Large intestine (tissue), 3 donors: ENCODE results near the gene RFC5. TPM values are rescaled to one million over a fixed set of nuclear protein-coding genes. Genes with fewer than 3 reads are reported as not detected.

Source experiments
- DNase-seq, 2 donors: peaks; one replicate each; pipeline versions ENCODE4 v3.0.0 to v3.0.0-alpha.2; 2013
- H3K27ac ChIP-seq: one replicate; pipeline ENCODE4 v1.5.1; 2013; ENCODE audit warnings: low read length
- H3K27me3 ChIP-seq: 2 replicates; pipeline ENCODE4 v1.6.1; 2013; ENCODE audit warnings: low read length; ENCODE audit not compliant: control insufficient read depth, insufficient read depth
- H3K36me3 ChIP-seq: 2 replicates; pipeline ENCODE4 v1.6.1; 2013; ENCODE audit warnings: low read length; ENCODE audit not compliant: control insufficient read depth, insufficient read depth
- H3K4me1 ChIP-seq: one replicate; pipeline ENCODE4 v1.6.1; 2013; ENCODE audit warnings: low read length; ENCODE audit not compliant: control insufficient read depth, insufficient read depth
- H3K4me3 ChIP-seq: one replicate; pipeline ENCODE4 v1.5.1; 2013; ENCODE audit warnings: low read length
- H3K9me3 ChIP-seq: one replicate; pipeline ENCODE4 v1.6.1; 2013; ENCODE audit warnings: mild to moderate bottlenecking, low read depth, low read length, moderate library complexity; ENCODE audit not compliant: control insufficient read depth
- WGBS: methylation state at CpG from one replicate; pipeline ENCODE4 v1.1.5; 2013; ENCODE audit warnings: low lambda C conversion rate; ENCODE audit not compliant: insufficient coverage; 5-methylcytosine and 5-hydroxymethylcytosine counted together
- polyA plus RNA-seq: library from polyadenylated mRNA; unstranded; fragments of 120-200 nt; gene quantifications from one replicate; pipeline ENCODE4 v1.2.1, GENCODE V29; 2013

The RFC5 gene
- polyA plus RNA-seq, 1 donor = 22.2 TPM

DNA sequence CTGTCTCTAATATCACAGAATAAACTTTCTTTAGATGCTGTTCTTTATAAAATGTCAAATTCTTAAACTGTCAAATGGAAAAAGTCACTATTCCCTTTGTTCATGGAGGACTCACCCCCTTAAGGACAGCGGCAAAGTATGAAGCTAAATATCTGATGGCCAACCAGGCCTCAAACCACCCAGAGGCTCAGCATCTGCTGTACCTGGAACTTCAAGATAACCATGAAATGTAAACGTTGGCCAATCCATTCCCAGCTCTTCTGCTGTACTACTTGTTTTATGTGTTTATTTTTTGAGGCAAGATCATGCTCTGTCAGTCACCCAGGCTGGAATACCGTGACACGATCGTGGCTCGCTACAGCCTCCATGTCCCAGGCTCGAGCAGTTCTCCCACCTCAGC is 15.7 kb downstream of the RFC5 start:
- no peak overlapping the region for H3K27ac ChIP-seq
- no peak overlapping the region for H3K4me3 ChIP-seq
- H3K4me1 ChIP-seq = no peaks in the 10 kb centered on the region
- no CpG with 5 or more reads among the region's 7 CpGs for WGBS
- H3K27me3 ChIP-seq = no peaks in the 10 kb centered on the region
- no peak for DNase-seq
- H3K9me3 ChIP-seq = no peaks in the 10 kb centered on the region
- peaks cover 83% of the 10 kb centered on the region for H3K36me3 ChIP-seq

DNA sequence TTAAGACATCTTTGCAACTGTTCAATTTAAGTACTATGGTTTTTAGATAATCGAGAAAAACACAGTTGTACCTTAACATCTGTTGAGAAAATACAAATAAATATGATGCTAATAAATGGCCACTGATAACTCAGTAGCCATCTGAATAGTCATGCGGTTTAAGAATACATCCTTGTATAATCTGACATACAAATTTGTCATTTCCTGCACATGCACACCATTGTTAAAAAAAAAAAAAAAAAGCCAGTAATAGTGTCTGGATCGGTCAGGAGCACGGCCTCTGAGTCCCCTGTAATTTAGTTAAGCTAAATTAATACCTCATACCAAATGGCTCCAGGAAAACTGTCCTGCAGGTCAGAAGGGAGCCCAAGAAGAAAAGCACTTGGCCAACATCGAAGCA is 16.8 kb downstream of the RFC5 start:
- WGBS = 100% methylated on average over 1 of the region's 5 CpGs
- DNase-seq = no peak
- Histone ChIP-seq H3K4me1 (no peaks in the 10 kb centered on the region), H3K36me3 (peaks cover 86% of the 10 kb centered on the region), H3K9me3 (no peaks in the 10 kb centered on the region), H3K27ac (no peak overlapping the region), H3K4me3 (no peak overlapping the region), H3K27me3 (no peaks in the 10 kb centered on the region)

GRCh38 chr12:118033902-118034301 is 17.4 kb downstream of the RFC5 start:
- no peak overlapping the region for H3K4me3 ChIP-seq
- no CpG with 5 or more reads among the region's 5 CpGs for WGBS
- DNase-seq = no peak
- H3K36me3 ChIP-seq = peaks cover 89% of the 10 kb centered on the region
- no peaks in the 10 kb centered on the region for H3K4me1 ChIP-seq
- H3K27me3 ChIP-seq = no peaks in the 10 kb centered on the region
- H3K27ac ChIP-seq = no peak overlapping the region
- H3K9me3 ChIP-seq = no peaks in the 10 kb centered on the region

DNA sequence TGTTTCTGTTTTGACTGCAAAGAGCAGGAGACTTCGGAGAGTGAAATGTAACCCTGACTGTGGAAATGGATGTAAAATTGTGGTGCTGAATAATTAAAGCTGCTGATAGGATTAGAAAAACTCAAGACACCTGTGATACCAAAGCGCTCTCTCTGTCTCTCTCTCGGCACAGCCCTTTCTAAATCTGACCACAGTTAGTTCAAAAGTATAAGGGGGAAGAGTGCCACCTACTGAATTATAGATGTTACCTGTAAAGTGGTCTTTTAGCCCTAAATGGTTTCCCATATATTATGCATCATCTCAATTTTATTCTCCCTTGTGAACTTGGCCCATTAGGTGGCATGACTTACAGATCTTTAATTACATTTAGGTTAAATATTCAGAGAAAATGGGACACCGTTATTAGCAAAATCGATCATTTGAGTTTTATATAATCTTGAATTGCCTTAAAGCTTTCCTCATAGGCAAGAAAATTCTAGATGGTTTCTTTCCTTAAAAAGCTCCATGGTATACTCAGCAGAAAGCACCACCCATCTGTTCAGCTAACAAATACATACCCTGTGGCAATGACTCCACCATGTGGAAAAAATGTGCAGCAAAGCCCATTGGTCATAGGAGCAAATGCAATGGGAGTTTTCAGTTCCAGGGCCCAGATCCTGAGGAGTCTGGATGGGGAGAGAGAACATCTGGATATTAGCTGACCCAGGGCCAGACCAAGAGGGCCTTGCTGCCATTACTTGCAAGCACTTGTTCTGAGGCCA is 18.1 kb downstream of the RFC5 start:
- DNase-seq = peak; percentile 19 to 35
- Histone ChIP-seq H3K36me3 (peaks cover 95% of the 10 kb centered on the region), H3K27ac (no peak overlapping the region), H3K9me3 (no peaks in the 10 kb centered on the region), H3K4me3 (no peak overlapping the region), H3K27me3 (no peaks in the 10 kb centered on the region), H3K4me1 (no peaks in the 10 kb centered on the region)
- 100% methylated on average over 1 of the region's 5 CpGs for WGBS

GRCh38 chr12:118035190-118036041 is 18.9 kb downstream of the RFC5 start:
- peaks cover 93% of the 10 kb centered on the region for H3K36me3 ChIP-seq
- WGBS = 100% methylated on average over 1 of the region's 9 CpGs

DNA sequence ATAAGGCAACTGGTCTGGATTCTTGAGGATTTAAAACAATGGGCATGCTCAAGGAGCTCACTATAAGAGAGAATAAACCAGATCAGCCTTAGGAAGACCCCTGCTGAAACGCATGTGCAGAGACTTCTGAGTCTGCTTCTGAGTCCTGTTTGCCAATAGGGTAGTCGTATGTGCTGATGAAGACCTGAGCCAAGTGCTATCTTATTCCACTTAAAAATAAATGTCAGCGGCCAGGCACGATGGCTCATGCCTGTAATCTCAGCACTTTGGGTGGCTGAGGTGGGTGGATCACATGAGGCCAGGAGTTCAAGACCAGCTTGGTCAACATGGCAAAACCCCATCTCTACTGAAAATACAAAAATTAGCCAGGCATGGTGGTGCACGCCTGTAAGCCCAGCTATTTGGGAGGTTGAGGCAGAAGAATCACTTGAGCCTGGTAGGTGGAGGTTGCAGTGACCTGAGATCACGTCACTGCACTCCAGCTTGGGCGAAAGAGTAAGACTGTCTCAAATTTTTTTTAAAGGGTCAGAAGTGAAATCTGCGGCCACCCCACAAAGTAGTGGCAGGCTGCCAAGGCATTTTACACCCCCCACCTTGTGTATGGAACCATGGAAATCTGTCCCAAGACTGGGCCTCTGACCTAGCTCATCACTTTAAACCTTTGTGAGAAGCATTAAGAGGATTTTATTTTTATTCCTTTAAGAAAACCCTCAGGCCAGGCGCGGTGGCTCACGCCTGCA is 20.3 kb downstream of the RFC5 start:
- Histone ChIP-seq H3K4me1 (no peaks in the 10 kb centered on the region), H3K4me3 (no peak overlapping the region), H3K36me3 (peaks cover 91% of the 10 kb centered on the region), H3K9me3 (no peaks in the 10 kb centered on the region), H3K27ac (no peak overlapping the region), H3K27me3 (no peaks in the 10 kb centered on the region)
- no CpG with 5 or more reads among the region's 11 CpGs for WGBS
- DNase-seq = no peak

More at GRCh38 chr12:118035190-118036041, 18.9 kb downstream of the RFC5 start:
- H3K4me3 ChIP-seq = no peak overlapping the region
- no peak overlapping the region for H3K27ac ChIP-seq
- H3K9me3 ChIP-seq = no peaks in the 10 kb centered on the region
- H3K27me3 ChIP-seq = no peaks in the 10 kb centered on the region
- DNase-seq = no peak
- H3K4me1 ChIP-seq = no peaks in the 10 kb centered on the region

DNA sequence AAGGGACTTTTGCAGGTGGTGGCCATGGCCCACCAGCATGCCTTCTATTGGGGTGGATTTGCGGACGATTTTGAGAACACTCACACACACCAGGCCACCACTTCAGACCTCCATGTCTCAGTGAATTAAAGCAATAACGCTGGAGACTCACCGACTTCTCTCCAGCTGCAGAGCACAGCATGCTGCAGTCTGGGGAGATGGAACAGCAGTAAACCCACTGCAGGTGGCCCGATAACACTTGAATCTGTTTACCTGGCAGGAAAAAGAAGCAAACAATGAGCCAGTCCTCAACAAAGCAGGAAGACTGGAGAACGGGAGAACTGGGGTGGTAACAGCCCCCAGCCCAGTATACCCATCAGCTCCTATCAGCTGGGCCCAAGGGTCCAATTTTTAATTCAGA is 21.6 kb downstream of the RFC5 start:
- DNase-seq = no peak
- Histone ChIP-seq H3K27me3 (no peaks in the 10 kb centered on the region), H3K27ac (no peak overlapping the region), H3K4me3 (no peak overlapping the region), H3K9me3 (no peaks in the 10 kb centered on the region), H3K4me1 (no peaks in the 10 kb centered on the region), H3K36me3 (peaks cover 91% of the 10 kb centered on the region)
- no CpG with 5 or more reads among the region's 6 CpGs for WGBS

DNA sequence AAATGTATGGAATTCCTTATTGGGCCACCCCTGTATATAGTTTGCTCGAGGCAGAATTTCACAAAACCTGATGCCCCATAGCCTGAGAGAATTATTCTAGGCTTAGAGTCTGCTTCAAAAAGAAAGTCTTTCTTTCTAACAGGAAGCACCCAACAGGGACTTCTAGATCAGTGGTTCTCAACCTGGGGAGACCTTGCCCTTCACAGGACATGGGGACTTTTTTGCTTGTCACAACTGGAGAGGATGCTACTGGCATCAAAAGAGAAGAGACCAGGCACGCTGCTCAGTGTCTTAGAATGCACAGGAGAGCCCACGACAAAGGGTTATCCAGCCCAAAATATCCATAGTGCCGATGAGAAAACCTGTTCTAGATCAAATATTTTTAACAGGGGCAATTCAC is 25.6 kb downstream of the RFC5 start:
- no CpG with 5 or more reads among the region's 4 CpGs for WGBS
- Histone ChIP-seq H3K36me3 (peaks cover 77% of the 10 kb centered on the region), H3K9me3 (no peaks in the 10 kb centered on the region), H3K27ac (no peak overlapping the region), H3K27me3 (no peaks in the 10 kb centered on the region), H3K4me3 (no peak overlapping the region), H3K4me1 (no peaks in the 10 kb centered on the region)
- no peak for DNase-seq

GRCh38 chr12:118044075-118044474 is 27.6 kb downstream of the RFC5 start:
- Histone ChIP-seq H3K4me3 (no peak overlapping the region), H3K27ac (no peak overlapping the region), H3K9me3 (no peaks in the 10 kb centered on the region), H3K27me3 (no peaks in the 10 kb centered on the region), H3K4me1 (no peaks in the 10 kb centered on the region), H3K36me3 (peaks cover 68% of the 10 kb centered on the region)
- 80% methylated on average over 1 of the region's 2 CpGs for WGBS
- no peak for DNase-seq

GRCh38 chr12:118044577-118044976 is 28.1 kb downstream of the RFC5 start:
- WGBS = 90% methylated on average over 2 of the region's 8 CpGs
- H3K27me3 ChIP-seq = no peaks in the 10 kb centered on the region
- H3K4me3 ChIP-seq = no peak overlapping the region
- DNase-seq = no peak
- H3K9me3 ChIP-seq = no peaks in the 10 kb centered on the region
- peaks cover 66% of the 10 kb centered on the region for H3K36me3 ChIP-seq
- no peak overlapping the region for H3K27ac ChIP-seq
- no peaks in the 10 kb centered on the region for H3K4me1 ChIP-seq
